Endometrium (tissue), 2 donors: Measurements from ENCODE around the gene ADGRF1.
"Not testable (repeated sequence)": the region's sequence is repeated elsewhere in the genome, so short reads cannot be mapped to it uniquely, and the experiment has no call there.

Source experiments
- FAIRE-seq: peaks from 2 replicates; lab custom pipeline; 2012; peaks lifted over from hg19 to GRCh38; lab: Jason Lieb, UNC
- donor health status: control.
- donor health status: control.

The ADGRF1 gene

GRCh38 chr6:47061309-47062300 is 19.5 kb upstream of the ADGRF1 start:
- FAIRE-seq = no peak

GRCh38 chr6:47059216-47059885 is 17.2 kb upstream of the ADGRF1 start:
- FAIRE-seq = no peak

- FAIRE-seq = no peak
These were observed 15.9 kb upstream of the ADGRF1 start for GRCh38 chr6:47057830-47058540.

- no peak for FAIRE-seq
These were observed 14.7 kb upstream of the ADGRF1 start for GRCh38 chr6:47056832-47057231.

GRCh38 chr6:47054302-47054701 is 12.2 kb upstream of the ADGRF1 start:
- FAIRE-seq = not testable (repeated sequence)

GRCh38 chr6:47048638-47049037 is 6.5 kb upstream of the ADGRF1 start:
- peak; percentile 26 for FAIRE-seq

- FAIRE-seq = peak; percentile 93
These were observed 5.6 kb upstream of the ADGRF1 start for GRCh38 chr6:47047479-47048407.

GRCh38 chr6:47047097-47047478 is 5.0 kb upstream of the ADGRF1 start:
- no peak for FAIRE-seq

- FAIRE-seq = no peak
These were observed 2.3 kb upstream of the ADGRF1 start for GRCh38 chr6:47044397-47044796.

- no peak for FAIRE-seq
These were observed 1.2 kb upstream of the ADGRF1 start for GRCh38 chr6:47043286-47043685.

- no peak for FAIRE-seq
These were observed 391 bp downstream of the ADGRF1 start for GRCh38 chr6:47041741-47042140.

- FAIRE-seq = peak; percentile 63
These were observed 7.2 kb downstream of the ADGRF1 start for GRCh38 chr6:47034926-47035325.

GRCh38 chr6:47034421-47034820 is 7.7 kb downstream of the ADGRF1 start:
- FAIRE-seq = no peak

GRCh38 chr6:47032974-47033765 is 9.0 kb downstream of the ADGRF1 start:
- FAIRE-seq = no peak

- no peak for FAIRE-seq
These were observed 10.5 kb downstream of the ADGRF1 start for GRCh38 chr6:47031656-47032055.

- no peak for FAIRE-seq
These were observed 12.1 kb downstream of the ADGRF1 start for GRCh38 chr6:47029865-47030561.

GRCh38 chr6:47028835-47029360 is 13.2 kb downstream of the ADGRF1 start:
- no peak for FAIRE-seq

- no peak for FAIRE-seq
These were observed 14.8 kb downstream of the ADGRF1 start for GRCh38 chr6:47027315-47027714.

GRCh38 chr6:47026679-47027078 is 15.5 kb downstream of the ADGRF1 start:
- FAIRE-seq = no peak

- no peak for FAIRE-seq
These were observed 18.6 kb downstream of the ADGRF1 start for GRCh38 chr6:47023573-47023972.
